ENCODE results near the gene SPATA18.

The SPATA18 gene

DNA sequence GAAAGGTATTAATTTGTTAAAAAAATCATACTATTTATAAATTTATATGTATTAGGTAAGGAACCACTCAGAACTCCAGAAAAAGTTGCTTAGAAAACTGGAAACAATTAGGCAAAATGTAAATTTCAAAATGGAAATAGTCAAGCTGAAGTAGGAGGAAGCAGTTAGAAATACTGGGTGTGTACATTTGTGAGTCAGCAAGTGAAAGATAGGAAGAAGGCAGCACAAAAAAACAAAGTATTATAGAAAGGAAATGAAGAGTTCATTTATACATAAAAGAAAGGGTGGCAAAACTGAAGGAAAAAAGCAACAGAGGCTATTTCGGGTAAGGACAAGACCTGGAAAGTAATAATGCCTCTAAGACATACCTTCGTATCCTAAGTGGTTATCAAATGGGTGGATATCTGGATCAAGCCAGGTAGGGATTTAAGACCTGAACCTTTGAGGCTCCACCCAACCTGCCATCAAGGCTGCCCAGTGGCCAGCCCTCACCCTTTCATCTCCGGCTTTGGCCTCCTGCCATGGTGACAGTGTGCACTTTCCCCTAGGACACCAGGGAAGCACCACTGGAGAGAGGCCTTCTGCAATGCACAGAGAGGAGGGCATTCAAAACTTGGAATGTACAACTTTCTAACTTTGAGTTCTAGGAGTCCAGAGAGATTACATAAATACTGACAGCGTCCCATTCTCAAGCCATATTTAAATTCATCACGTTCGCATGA, 31.0 kb upstream of the SPATA18 start, which contains the start of gene LRRC66:
Gene LRRC66, minus strand, starts transcription at position 428 of the 722 bp plus-strand sequence. CDS start 2,750 bp downstream, outside the sequence.
- TF ChIP-seq CTCF (IDR thresholded peaks at IDR 0.05; ENCODE audit: low read depth, low read length): no peak
- Histone ChIP-seq H3K27ac (no peak within 1 kb of the TSS), H3K27me3 (ENCODE audit: insufficient read depth, low read depth, severe bottlenecking) (no peaks in the 10 kb centered on the region), H3K4me3 (ENCODE audit: low read depth, low read length) (no peak within 1 kb of the TSS), H3K9me3 (ENCODE audit: severe bottlenecking) (no peaks in the 10 kb centered on the region), H3K36me3 (peaks cover 12% of the 10 kb centered on the region)
- DNase-seq: no peak

DNA sequence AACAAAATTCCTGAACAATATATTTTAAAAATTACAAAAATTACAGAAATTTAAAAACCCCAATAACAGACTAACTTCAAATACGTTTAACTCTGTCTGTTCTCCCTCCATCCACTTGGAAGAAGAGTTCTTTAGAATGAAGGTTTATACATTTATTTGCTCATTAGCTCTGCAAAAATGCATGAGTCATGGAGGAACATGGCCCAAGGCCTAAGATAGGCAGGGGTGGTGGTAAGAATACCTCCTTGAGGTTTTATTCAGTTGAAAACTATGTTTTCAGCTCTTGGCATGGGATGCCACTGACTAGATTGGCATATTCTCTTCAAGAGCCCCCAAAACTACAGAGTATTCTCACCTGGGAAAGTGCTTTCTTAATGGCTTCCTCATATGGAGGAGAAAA, 22.1 kb upstream of the SPATA18 start:
- TF ChIP-seq CTCF (IDR thresholded peaks at IDR 0.05; ENCODE audit: low read depth, low read length): no peak
- no peak overlapping the region for H3K4me3 ChIP-seq (ENCODE audit: low read depth, low read length)
- DNase-seq: no peak
- H3K36me3 ChIP-seq: peaks cover 20% of the 10 kb centered on the region
- H3K27ac ChIP-seq: no peak overlapping the region
- no peaks in the 10 kb centered on the region for H3K27me3 ChIP-seq (ENCODE audit: insufficient read depth, low read depth, severe bottlenecking)
- H3K9me3 ChIP-seq (ENCODE audit: severe bottlenecking): no peaks in the 10 kb centered on the region

- H3K9me3 ChIP-seq (ENCODE audit: severe bottlenecking): no peaks in the 10 kb centered on the region
- no peak for DNase-seq
These were observed 19.1 kb upstream of the SPATA18 start for GRCh38 chr4:52032005-52032404.

DNA sequence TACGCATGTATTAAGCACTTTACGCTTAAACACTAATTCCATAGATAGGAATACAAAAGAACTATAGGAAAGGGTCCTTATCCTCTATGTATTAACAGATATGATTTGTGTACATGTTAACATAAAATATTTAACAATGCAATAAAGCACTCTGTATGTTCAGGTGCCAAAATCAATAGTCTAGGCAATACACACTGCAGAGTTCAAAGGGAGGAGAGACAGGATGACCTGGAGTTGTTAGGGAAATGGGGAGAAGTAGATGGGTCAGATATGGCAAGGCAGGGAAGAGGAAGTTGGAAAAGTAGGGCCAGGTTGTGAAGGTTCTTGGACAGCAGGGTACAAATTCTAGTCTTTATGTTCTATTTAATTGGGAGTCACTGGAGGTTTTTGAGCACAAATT, 15.9 kb upstream of the SPATA18 start:
- no peaks in the 10 kb centered on the region for H3K9me3 ChIP-seq (ENCODE audit: severe bottlenecking)
- no peak for TF ChIP-seq CTCF (IDR thresholded peaks at IDR 0.05; ENCODE audit: low read depth, low read length)
- no peaks in the 10 kb centered on the region for H3K27me3 ChIP-seq (ENCODE audit: insufficient read depth, low read depth, severe bottlenecking)
- no peak overlapping the region for H3K27ac ChIP-seq
- no peak for DNase-seq
- H3K36me3 ChIP-seq: peaks cover 3% of the 10 kb centered on the region; the same call in 1 of the 2 replicates
- no peak overlapping the region for H3K4me3 ChIP-seq (ENCODE audit: low read depth, low read length)

More at GRCh38 chr4:52032005-52032404, 19.1 kb upstream of the SPATA18 start:
- H3K36me3 ChIP-seq: peaks cover 15% of the 10 kb centered on the region
- H3K27ac ChIP-seq: no peak overlapping the region
- no peaks in the 10 kb centered on the region for H3K27me3 ChIP-seq (ENCODE audit: insufficient read depth, low read depth, severe bottlenecking)
- TF ChIP-seq CTCF (IDR thresholded peaks at IDR 0.05; ENCODE audit: low read depth, low read length): no peak
- H3K4me3 ChIP-seq (ENCODE audit: low read depth, low read length): no peak overlapping the region

- Histone ChIP-seq H3K9me3 (ENCODE audit: severe bottlenecking) (no peaks in the 10 kb centered on the region), H3K27ac (no peak overlapping the region), H3K36me3 (peaks cover 3% of the 10 kb centered on the region; the same call in 1 of the 2 replicates), H3K4me3 (ENCODE audit: low read depth, low read length) (peak overlapping the region; percentile 87), H3K27me3 (ENCODE audit: insufficient read depth, low read depth, severe bottlenecking) (no peaks in the 10 kb centered on the region)
- no peak for DNase-seq
- no peak for TF ChIP-seq CTCF (IDR thresholded peaks at IDR 0.05; ENCODE audit: low read depth, low read length)
These were observed 14.1 kb upstream of the SPATA18 start for GRCh38 chr4:52036886-52037530.

All from WERI-Rb-1 (cell line).